Measurements from ENCODE around the gene CRYAA. TPM values are rescaled to one million over a fixed set of nuclear protein-coding genes. Genes with fewer than 3 reads are reported as not detected.
"Not testable (repeated sequence)": the region's sequence is repeated elsewhere in the genome, so short reads cannot be mapped to it uniquely, and the experiment has no call there.

CRYAA gene
- not detected for total RNA-seq

GRCh38 chr21:43168708-43169107 is at the start of gene CRYAA:
CRYAA (plus strand) TSS chr21:43169008; CDS start chr21:43169100, 92 bp downstream.
- DNase-seq (ENCODE audit: low spot score in 2 of 2); FAIRE-seq: not testable (repeated sequence)

GRCh38 chr21:43130094-43130493 is 38.7 kb upstream of the CRYAA start:
- FAIRE-seq = not testable (repeated sequence)

GRCh38 chr21:43134520-43134919 is 34.3 kb upstream of the CRYAA start:
- DNase-seq (ENCODE audit: low spot score in 2 of 2); FAIRE-seq: not testable (repeated sequence)

More at GRCh38 chr21:43130094-43130493, 38.7 kb upstream of the CRYAA start:
- DNase-seq (ENCODE audit: low spot score in 2 of 2) = not testable (repeated sequence)

- not testable (repeated sequence) for FAIRE-seq; DNase-seq (ENCODE audit: low spot score in 2 of 2)
Measured at GRCh38 chr21:43138944-43139343, 29.9 kb upstream of the CRYAA start.

GRCh38 chr21:43141407-43141806 is 27.4 kb upstream of the CRYAA start:
- DNase-seq (ENCODE audit: low spot score in 2 of 2) = not testable (repeated sequence)

GRCh38 chr21:43146637-43147036 is 22.2 kb upstream of the CRYAA start:
- DNase-seq (ENCODE audit: low spot score in 2 of 2); FAIRE-seq: not testable (repeated sequence)

More at GRCh38 chr21:43141407-43141806, 27.4 kb upstream of the CRYAA start:
- not testable (repeated sequence) for FAIRE-seq

GRCh38 chr21:43147999-43148398 is 20.8 kb upstream of the CRYAA start:
- not testable (repeated sequence) for DNase-seq (ENCODE audit: low spot score in 2 of 2); FAIRE-seq

GRCh38 chr21:43149344-43149743 is 19.5 kb upstream of the CRYAA start:
- FAIRE-seq; DNase-seq (ENCODE audit: low spot score in 2 of 2): not testable (repeated sequence)

- DNase-seq (ENCODE audit: low spot score in 2 of 2); FAIRE-seq: not testable (repeated sequence)
Measured at GRCh38 chr21:43153601-43154000, 15.2 kb upstream of the CRYAA start.

- FAIRE-seq; DNase-seq (ENCODE audit: low spot score in 2 of 2): not testable (repeated sequence)
Measured at GRCh38 chr21:43159279-43160175, 9.3 kb upstream of the CRYAA start.

- FAIRE-seq; DNase-seq (ENCODE audit: low spot score in 2 of 2): not testable (repeated sequence)
Measured at GRCh38 chr21:43161826-43162707, 6.7 kb upstream of the CRYAA start.

GRCh38 chr21:43162708-43163205 is 6.1 kb upstream of the CRYAA start:
- not testable (repeated sequence) for DNase-seq (ENCODE audit: low spot score in 2 of 2); FAIRE-seq

- FAIRE-seq; DNase-seq (ENCODE audit: low spot score in 2 of 2): not testable (repeated sequence)
Measured at GRCh38 chr21:43164823-43165222, 4.0 kb upstream of the CRYAA start.

- FAIRE-seq = not testable (repeated sequence)
Measured at GRCh38 chr21:43165734-43166133, 3.1 kb upstream of the CRYAA start.

GRCh38 chr21:43169230-43169886 is 550 bp downstream of the CRYAA start:
- not testable (repeated sequence) for DNase-seq (ENCODE audit: low spot score in 2 of 2); FAIRE-seq

More at GRCh38 chr21:43165734-43166133, 3.1 kb upstream of the CRYAA start:
- not testable (repeated sequence) for DNase-seq (ENCODE audit: low spot score in 2 of 2)

GRCh38 chr21:43169891-43170290 is 1.1 kb downstream of the CRYAA start:
- not testable (repeated sequence) for DNase-seq (ENCODE audit: low spot score in 2 of 2); FAIRE-seq

GRCh38 chr21:43172812-43173211 is 4.0 kb downstream of the CRYAA start:
- not testable (repeated sequence) for FAIRE-seq

GRCh38 chr21:43173438-43173837 is 4.6 kb downstream of the CRYAA start:
- FAIRE-seq; DNase-seq (ENCODE audit: low spot score in 2 of 2): not testable (repeated sequence)

More at GRCh38 chr21:43172812-43173211, 4.0 kb downstream of the CRYAA start:
- not testable (repeated sequence) for DNase-seq (ENCODE audit: low spot score in 2 of 2)

- DNase-seq (ENCODE audit: low spot score in 2 of 2); FAIRE-seq: not testable (repeated sequence)
Measured at GRCh38 chr21:43173930-43174329, 5.1 kb downstream of the CRYAA start.
